ENCODE results near the gene PRKN.

GRCh38 chr6:161479376-161479775 lies 1248.2 kb downstream of the PRKN start:
- TF ChIP-seq POLR2A (IDR thresholded peaks at IDR 0.05; ENCODE audit: low read length) (no peak), GATA1 (IDR thresholded peaks at IDR 0.05; ENCODE audit: low read depth, low read length) (no peak)
